GM23338 (cell line): Measurements from ENCODE around the gene RNF186.

Experiments used
- EZH2 ChIP-seq: fragments of 200-600 bp; sonication (generic); IDR thresholded peaks from one replicate; pipeline ENCODE4 v1.8.0; 2017; ENCODE audit warnings: antibody characterized with exemption, mild to moderate bottlenecking, low read depth; ENCODE audit not compliant: unreplicated experiment
- EZH2phosphoT487 ChIP-seq: fragments of 200-600 bp; sonication (generic); IDR thresholded peaks from one replicate; pipeline ENCODE4 v1.8.1; 2018; ENCODE audit warnings: antibody characterized with exemption; ENCODE audit not compliant: unreplicated experiment
- JUNB ChIP-seq: IDR thresholded peaks from one replicate; pipeline ENCODE4 v1.6.1; 2016; ENCODE audit warnings: antibody characterized with exemption; ENCODE audit not compliant: unreplicated experiment
- POLR2AphosphoS5 ChIP-seq: IDR thresholded peaks from 2 replicates; pipeline ENCODE4 v1.6.1; 2016; ENCODE audit warnings: antibody characterized with exemption, low read depth
- ZNF331 ChIP-seq: fragments of 250-450 bp; sonication (Bioruptor Pico); IDR thresholded peaks from 2 replicates; pipeline ENCODE4 v1.5.0; 2020; ENCODE audit warnings: low read depth, mild to moderate bottlenecking, moderate library complexity
- TF ChIP-seq, protein P1 (sequence below), 2 experiments: fragments of 200-600 bp in 1 of 2; sonication (generic) in 1 of 2; conservative IDR thresholded peaks; 2 replicates each; pipeline versions ENCODE4 v1.5.1 to v1.6.1; 2016 to 2017; ENCODE audit warnings: antibody characterized with exemption in 2 of 2, low read depth in 2 of 2, mild to moderate bottlenecking in 2 of 2, moderate library complexity in 1 of 2
- TF ChIP-seq, protein P2 (sequence below): IDR thresholded peaks from one replicate; pipeline ENCODE4 v1.6.1; 2018; ENCODE audit warnings: antibody characterized with exemption; ENCODE audit not compliant: unreplicated experiment

DNA sequence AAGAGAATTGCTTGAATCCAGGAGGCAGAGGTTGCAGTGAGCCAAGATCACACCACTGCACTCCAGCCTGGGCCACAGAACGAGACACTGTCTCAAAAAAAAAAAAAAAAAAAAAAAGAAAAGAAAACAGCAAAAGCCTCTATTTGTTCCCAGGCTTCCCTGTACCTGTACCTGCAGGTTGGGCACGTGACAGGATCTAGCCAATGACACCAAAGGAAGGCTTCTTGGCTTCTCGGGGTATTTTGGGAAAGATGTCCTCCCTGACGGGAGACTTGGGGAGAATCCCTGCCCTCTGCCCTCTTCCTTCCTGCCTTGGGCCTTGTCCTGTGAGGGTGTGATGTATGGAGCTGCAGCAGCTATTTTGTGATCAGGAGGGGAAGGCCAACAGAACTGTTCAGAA is 38.1 kb downstream of the RNF186 start:
- TF ChIP-seq, protein P1, sequence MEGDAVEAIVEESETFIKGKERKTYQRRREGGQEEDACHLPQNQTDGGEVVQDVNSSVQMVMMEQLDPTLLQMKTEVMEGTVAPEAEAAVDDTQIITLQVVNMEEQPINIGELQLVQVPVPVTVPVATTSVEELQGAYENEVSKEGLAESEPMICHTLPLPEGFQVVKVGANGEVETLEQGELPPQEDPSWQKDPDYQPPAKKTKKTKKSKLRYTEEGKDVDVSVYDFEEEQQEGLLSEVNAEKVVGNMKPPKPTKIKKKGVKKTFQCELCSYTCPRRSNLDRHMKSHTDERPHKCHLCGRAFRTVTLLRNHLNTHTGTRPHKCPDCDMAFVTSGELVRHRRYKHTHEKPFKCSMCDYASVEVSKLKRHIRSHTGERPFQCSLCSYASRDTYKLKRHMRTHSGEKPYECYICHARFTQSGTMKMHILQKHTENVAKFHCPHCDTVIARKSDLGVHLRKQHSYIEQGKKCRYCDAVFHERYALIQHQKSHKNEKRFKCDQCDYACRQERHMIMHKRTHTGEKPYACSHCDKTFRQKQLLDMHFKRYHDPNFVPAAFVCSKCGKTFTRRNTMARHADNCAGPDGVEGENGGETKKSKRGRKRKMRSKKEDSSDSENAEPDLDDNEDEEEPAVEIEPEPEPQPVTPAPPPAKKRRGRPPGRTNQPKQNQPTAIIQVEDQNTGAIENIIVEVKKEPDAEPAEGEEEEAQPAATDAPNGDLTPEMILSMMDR (conservative IDR thresholded peaks at IDR 0.05; ENCODE audit: low read depth in 2 of 2), result no peak
- TF ChIP-seq POLR2AphosphoS5, result no peak
- no peak for TF ChIP-seq JUNB
- TF ChIP-seq EZH2, result no peak
- no peak for TF ChIP-seq ZNF331 (CRISPR knock-in tag)
- TF ChIP-seq, protein P2, sequence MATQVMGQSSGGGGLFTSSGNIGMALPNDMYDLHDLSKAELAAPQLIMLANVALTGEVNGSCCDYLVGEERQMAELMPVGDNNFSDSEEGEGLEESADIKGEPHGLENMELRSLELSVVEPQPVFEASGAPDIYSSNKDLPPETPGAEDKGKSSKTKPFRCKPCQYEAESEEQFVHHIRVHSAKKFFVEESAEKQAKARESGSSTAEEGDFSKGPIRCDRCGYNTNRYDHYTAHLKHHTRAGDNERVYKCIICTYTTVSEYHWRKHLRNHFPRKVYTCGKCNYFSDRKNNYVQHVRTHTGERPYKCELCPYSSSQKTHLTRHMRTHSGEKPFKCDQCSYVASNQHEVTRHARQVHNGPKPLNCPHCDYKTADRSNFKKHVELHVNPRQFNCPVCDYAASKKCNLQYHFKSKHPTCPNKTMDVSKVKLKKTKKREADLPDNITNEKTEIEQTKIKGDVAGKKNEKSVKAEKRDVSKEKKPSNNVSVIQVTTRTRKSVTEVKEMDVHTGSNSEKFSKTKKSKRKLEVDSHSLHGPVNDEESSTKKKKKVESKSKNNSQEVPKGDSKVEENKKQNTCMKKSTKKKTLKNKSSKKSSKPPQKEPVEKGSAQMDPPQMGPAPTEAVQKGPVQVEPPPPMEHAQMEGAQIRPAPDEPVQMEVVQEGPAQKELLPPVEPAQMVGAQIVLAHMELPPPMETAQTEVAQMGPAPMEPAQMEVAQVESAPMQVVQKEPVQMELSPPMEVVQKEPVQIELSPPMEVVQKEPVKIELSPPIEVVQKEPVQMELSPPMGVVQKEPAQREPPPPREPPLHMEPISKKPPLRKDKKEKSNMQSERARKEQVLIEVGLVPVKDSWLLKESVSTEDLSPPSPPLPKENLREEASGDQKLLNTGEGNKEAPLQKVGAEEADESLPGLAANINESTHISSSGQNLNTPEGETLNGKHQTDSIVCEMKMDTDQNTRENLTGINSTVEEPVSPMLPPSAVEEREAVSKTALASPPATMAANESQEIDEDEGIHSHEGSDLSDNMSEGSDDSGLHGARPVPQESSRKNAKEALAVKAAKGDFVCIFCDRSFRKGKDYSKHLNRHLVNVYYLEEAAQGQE, result no peak
- no peak for TF ChIP-seq EZH2phosphoT487
